ENCODE data around the gene DLAT.

The DLAT gene

GRCh38 chr11:111978028-111978771, 47.0 kb upstream of the DLAT start:
- H2AFZ ChIP-seq: peak overlapping the region; percentile 78
- peaks cover 18% of the 10 kb centered on the region for H3K4me1 ChIP-seq
- no peaks in the 10 kb centered on the region for H3K79me2 ChIP-seq
- peak overlapping the region; percentile 59 for H3K27ac ChIP-seq
- H3K36me3 ChIP-seq (ENCODE audit: control insufficient read depth, insufficient read depth, low read length): no peaks in the 10 kb centered on the region
- peak overlapping the region; percentile 77 for H3K4me2 ChIP-seq (ENCODE audit: low read length)
- no peaks in the 10 kb centered on the region for H3K27me3 ChIP-seq (ENCODE audit: control insufficient read depth, insufficient read depth, low read length)
- no peak for TF ChIP-seq CTCF (IDR thresholded peaks at IDR 0.05)
- H3K4me3 ChIP-seq (ENCODE audit: low read depth, low read length): peak overlapping the region; percentile 62
- H3K9ac ChIP-seq: no peak overlapping the region
- H3K9me3 ChIP-seq (ENCODE audit: control insufficient read depth, low read length): no peaks in the 10 kb centered on the region

GRCh38 chr11:111980062-111980461, 45.1 kb upstream of the DLAT start:
- Histone ChIP-seq H3K79me2 (no peaks in the 10 kb centered on the region), H3K9ac (no peak overlapping the region), H3K27me3 (ENCODE audit: control insufficient read depth, insufficient read depth, low read length) (no peaks in the 10 kb centered on the region), H3K4me1 (peaks cover 23% of the 10 kb centered on the region), H3K4me2 (ENCODE audit: low read length) (no peak overlapping the region), H2AFZ (no peak overlapping the region), H3K4me3 (ENCODE audit: low read depth, low read length) (no peak overlapping the region), H3K9me3 (ENCODE audit: control insufficient read depth, low read length) (no peaks in the 10 kb centered on the region), H3K36me3 (ENCODE audit: control insufficient read depth, insufficient read depth, low read length) (no peaks in the 10 kb centered on the region), H3K27ac (no peak overlapping the region)
- TF ChIP-seq CTCF (IDR thresholded peaks at IDR 0.05): no peak

- Histone ChIP-seq H3K9me3 (ENCODE audit: control insufficient read depth, low read length) (no peaks in the 10 kb centered on the region), H3K27me3 (ENCODE audit: control insufficient read depth, insufficient read depth, low read length) (no peaks in the 10 kb centered on the region), H3K27ac (no peak overlapping the region), H3K9ac (no peak overlapping the region), H2AFZ (no peak overlapping the region), H3K4me2 (ENCODE audit: low read length) (no peak overlapping the region), H3K4me1 (peaks cover 23% of the 10 kb centered on the region), H3K4me3 (ENCODE audit: low read depth, low read length) (no peak overlapping the region), H3K36me3 (ENCODE audit: control insufficient read depth, insufficient read depth, low read length) (no peaks in the 10 kb centered on the region), H3K79me2 (no peaks in the 10 kb centered on the region)
- no peak for TF ChIP-seq CTCF (IDR thresholded peaks at IDR 0.05)
Observed at GRCh38 chr11:111981270-111981669, 43.9 kb upstream of the DLAT start.

GRCh38 chr11:111982019-111982464, 43.2 kb upstream of the DLAT start:
- Histone ChIP-seq H2AFZ (peak overlapping the region; percentile 77), H3K9ac (peak overlapping the region; percentile 19), H3K79me2 (no peaks in the 10 kb centered on the region), H3K27me3 (ENCODE audit: control insufficient read depth, insufficient read depth, low read length) (no peaks in the 10 kb centered on the region), H3K36me3 (ENCODE audit: control insufficient read depth, insufficient read depth, low read length) (no peaks in the 10 kb centered on the region), H3K4me3 (ENCODE audit: low read depth, low read length) (peak overlapping the region; percentile 43), H3K4me2 (ENCODE audit: low read length) (peak overlapping the region; percentile 60), H3K27ac (peak overlapping the region; percentile 80), H3K4me1 (peaks cover 23% of the 10 kb centered on the region), H3K9me3 (ENCODE audit: control insufficient read depth, low read length) (no peaks in the 10 kb centered on the region)
- TF ChIP-seq CTCF (IDR thresholded peaks at IDR 0.05): peak; percentile 67
